Measurements from ENCODE around the gene PMIS2.

DNA sequence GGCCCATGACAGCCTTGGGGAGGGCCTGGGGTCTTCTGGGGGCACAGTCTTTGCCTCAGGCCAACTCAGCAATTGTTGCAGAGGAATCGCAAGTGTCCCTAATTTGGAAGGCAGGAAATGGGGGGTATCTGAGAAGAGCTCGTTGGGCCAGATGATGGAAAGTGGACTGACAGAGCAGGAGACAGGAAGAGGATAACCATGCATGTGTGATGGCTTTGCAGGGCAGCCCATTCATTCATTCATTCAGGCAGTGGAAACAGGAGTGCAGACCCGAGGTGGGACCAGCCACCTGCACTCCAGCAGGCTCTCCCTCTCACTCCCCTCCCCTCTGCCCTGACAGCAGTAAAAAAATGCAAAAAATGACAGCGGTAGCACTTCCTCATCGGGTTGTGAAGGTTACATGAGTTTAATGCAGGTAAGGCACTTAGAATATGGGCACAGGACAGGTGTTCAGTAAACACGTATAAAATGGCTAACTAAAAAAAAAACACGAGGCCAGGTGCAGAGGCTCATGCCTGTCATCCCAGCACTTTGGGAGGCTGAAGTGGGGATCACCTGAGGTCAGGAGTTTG lies 45.5 kb upstream of the PMIS2 start:
- no peak for TF ChIP-seq POLR2A (IDR thresholded peaks at IDR 0.05)
- TF ChIP-seq, protein P1, sequence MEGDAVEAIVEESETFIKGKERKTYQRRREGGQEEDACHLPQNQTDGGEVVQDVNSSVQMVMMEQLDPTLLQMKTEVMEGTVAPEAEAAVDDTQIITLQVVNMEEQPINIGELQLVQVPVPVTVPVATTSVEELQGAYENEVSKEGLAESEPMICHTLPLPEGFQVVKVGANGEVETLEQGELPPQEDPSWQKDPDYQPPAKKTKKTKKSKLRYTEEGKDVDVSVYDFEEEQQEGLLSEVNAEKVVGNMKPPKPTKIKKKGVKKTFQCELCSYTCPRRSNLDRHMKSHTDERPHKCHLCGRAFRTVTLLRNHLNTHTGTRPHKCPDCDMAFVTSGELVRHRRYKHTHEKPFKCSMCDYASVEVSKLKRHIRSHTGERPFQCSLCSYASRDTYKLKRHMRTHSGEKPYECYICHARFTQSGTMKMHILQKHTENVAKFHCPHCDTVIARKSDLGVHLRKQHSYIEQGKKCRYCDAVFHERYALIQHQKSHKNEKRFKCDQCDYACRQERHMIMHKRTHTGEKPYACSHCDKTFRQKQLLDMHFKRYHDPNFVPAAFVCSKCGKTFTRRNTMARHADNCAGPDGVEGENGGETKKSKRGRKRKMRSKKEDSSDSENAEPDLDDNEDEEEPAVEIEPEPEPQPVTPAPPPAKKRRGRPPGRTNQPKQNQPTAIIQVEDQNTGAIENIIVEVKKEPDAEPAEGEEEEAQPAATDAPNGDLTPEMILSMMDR (IDR thresholded peaks at IDR 0.05) = no peak
